IPS-NIHi7 (cell line): ENCODE results near the gene KCNJ5.

Source experiments
- DNase-seq: peaks from one replicate; pipeline ENCODE4 v3.0.0; 2012; ENCODE audit warnings: mixed read lengths; ENCODE audit errors: extremely low spot score

Gene KCNJ5

GRCh38 chr11:128890543-128891368 lies at the start of gene KCNJ5:
KCNJ5 (plus strand) TSS chr11:128891356; CDS start chr11:128911274, 19,918 bp downstream.
- DNase-seq, result no peak

GRCh38 chr11:128841461-128842072 lies 49.6 kb upstream of the KCNJ5 start:
- no peak for DNase-seq

- DNase-seq, result no peak
These were observed 47.9 kb upstream of the KCNJ5 start for GRCh38 chr11:128843198-128843785.

- no peak for DNase-seq
These were observed 45.8 kb upstream of the KCNJ5 start for GRCh38 chr11:128845334-128845780.

GRCh38 chr11:128846985-128847384 lies 44.2 kb upstream of the KCNJ5 start:
- DNase-seq, result no peak

- peak; percentile 90 for DNase-seq
These were observed 42.2 kb upstream of the KCNJ5 start for GRCh38 chr11:128848815-128849455.

- DNase-seq, result no peak
These were observed 38.7 kb upstream of the KCNJ5 start for GRCh38 chr11:128852327-128853023.

GRCh38 chr11:128853559-128853958 lies 37.6 kb upstream of the KCNJ5 start:
- no peak for DNase-seq

GRCh38 chr11:128854841-128855240 lies 36.3 kb upstream of the KCNJ5 start:
- no peak for DNase-seq

GRCh38 chr11:128856241-128856640 lies 34.9 kb upstream of the KCNJ5 start:
- no peak for DNase-seq

GRCh38 chr11:128857341-128857740 lies 33.8 kb upstream of the KCNJ5 start:
- DNase-seq, result no peak

GRCh38 chr11:128859563-128860441 lies 31.4 kb upstream of the KCNJ5 start:
- DNase-seq, result peak; percentile 87

GRCh38 chr11:128860571-128861361 lies 30.4 kb upstream of the KCNJ5 start:
- DNase-seq, result no peak

- no peak for DNase-seq
These were observed 28.8 kb upstream of the KCNJ5 start for GRCh38 chr11:128862406-128862805.

- no peak for DNase-seq
These were observed 28.1 kb upstream of the KCNJ5 start for GRCh38 chr11:128862908-128863660.

- DNase-seq, result no peak
These were observed 25.7 kb upstream of the KCNJ5 start for GRCh38 chr11:128865490-128865889.

GRCh38 chr11:128867277-128867676 lies 23.9 kb upstream of the KCNJ5 start, which contains the start of gene KCNJ1:
KCNJ1 (minus strand) TSS chr11:128867296; CDS start chr11:128840243, 27,053 bp downstream.
- DNase-seq, result no peak

GRCh38 chr11:128868841-128869671 lies 22.1 kb upstream of the KCNJ5 start:
- no peak for DNase-seq
